IMR-90 (cell line): ENCODE measurements around the gene CERS4. TPM values are rescaled to one million over a fixed set of nuclear protein-coding genes. Genes with fewer than 3 reads are reported as not detected.

Experiments
- ATAC-seq: fragments of 200-7000 bp; cut with Tn5 transposase; 2 replicates; pipeline ENCODE4 v1.9.1; 2020; ENCODE audit warnings: low read depth, mild to moderate bottlenecking, moderate library complexity
- BruUV-seq: library from RNA; stranded (reverse); fragments of 400-500 nt; replicated peaks from 2 replicates; lab custom pipeline; 2021; lab: Mats Ljungman, UMichigan
- CTCF ChIA-PET: fragments of 300-600 bp; formaldehyde crosslinking; extraction: SDS; loops from one replicate; lab custom pipeline; 2021; ENCODE audit warnings: antibody characterized with exemption; lab: Yijun Ruan, JAX
- POLR2A ChIA-PET: fragments of 300-600 bp; sonication (Branson Sonifier 250); formaldehyde crosslinking; loops from one replicate; lab custom pipeline; 2022; ENCODE audit warnings: antibody characterized with exemption; ENCODE audit not compliant: unreplicated experiment; lab: Charles Lee
- DNase-seq: peaks from one replicate; pipeline ENCODE4 v3.0.0; 2013
- H2AFZ ChIP-seq: replicated peaks from 2 replicates; pipeline ENCODE3; 2013; ENCODE audit warnings: low read length, mild to moderate bottlenecking; ENCODE audit not compliant: poor library complexity
- H2AK5ac ChIP-seq: 2 replicates; pipeline ENCODE4 v1.6.1; 2013; ENCODE audit warnings: low read depth, low read length, inconsistent platforms
- H2AK9ac ChIP-seq: replicated peaks from 2 replicates; pipeline ENCODE3; 2013; ENCODE audit warnings: mild to moderate bottlenecking, low read depth, low read length, moderate library complexity; ENCODE audit not compliant: poor library complexity
- H2BK120ac ChIP-seq: 2 replicates; pipeline ENCODE4 v1.6.1; 2013; ENCODE audit warnings: low read depth, low read length, inconsistent platforms
- H2BK15ac ChIP-seq: 3 replicates; pipeline ENCODE4 v1.6.1; 2013; ENCODE audit warnings: low read depth, low read length, inconsistent platforms
- H2BK20ac ChIP-seq: 2 replicates; pipeline ENCODE4 v1.6.1; 2013; ENCODE audit warnings: low read depth, mild to moderate bottlenecking, inconsistent platforms, low read length, moderate library complexity
- H2BK5ac ChIP-seq: 2 replicates; pipeline ENCODE4 v1.6.1; 2013; ENCODE audit warnings: mild to moderate bottlenecking, low read depth, low read length, inconsistent platforms; ENCODE audit not compliant: poor library complexity, severe bottlenecking
- H3K14ac ChIP-seq: replicated peaks from 2 replicates; pipeline ENCODE4 v1.6.1; 2013; ENCODE audit warnings: low read depth, low read length, inconsistent platforms
- H3K18ac ChIP-seq: 2 replicates; pipeline ENCODE4 v1.6.1; 2013; ENCODE audit warnings: low read depth, low read length, control low read depth
- H3K23ac ChIP-seq: 2 replicates; pipeline ENCODE4 v1.6.1; 2013; ENCODE audit warnings: low read depth, low read length, inconsistent platforms
- H3K27ac ChIP-seq: 2 replicates; pipeline ENCODE4 v1.5.1; 2013; ENCODE audit warnings: mild to moderate bottlenecking, control low read depth, low read length; ENCODE audit not compliant: insufficient read depth
- H3K27me3 ChIP-seq: 2 replicates; pipeline ENCODE4 v1.6.1; 2013; ENCODE audit warnings: low read length; ENCODE audit not compliant: control insufficient read depth, insufficient read depth
- H3K36me3 ChIP-seq: 2 replicates; pipeline ENCODE4 v1.6.1; 2013; ENCODE audit warnings: low read length, mixed read lengths; ENCODE audit not compliant: control insufficient read depth, insufficient read depth
- H3K4ac ChIP-seq: 2 replicates; pipeline ENCODE4 v1.6.1; 2013; ENCODE audit warnings: low read depth, low read length, inconsistent platforms
- H3K4me1 ChIP-seq: 2 replicates; pipeline ENCODE4 v1.6.1; 2013; ENCODE audit warnings: low read length, mixed read lengths; ENCODE audit not compliant: control insufficient read depth, insufficient read depth
- H3K4me2 ChIP-seq: 2 replicates; pipeline ENCODE4 v1.6.1; 2013; ENCODE audit warnings: low read depth, mild to moderate bottlenecking, control low read depth, low read length, moderate library complexity
- H3K4me3 ChIP-seq: 2 replicates; pipeline ENCODE4 v1.5.1; 2013; ENCODE audit warnings: low read depth, mild to moderate bottlenecking, control low read depth, low read length, moderate library complexity; ENCODE audit not compliant: insufficient read depth
- H3K56ac ChIP-seq: 2 replicates; pipeline ENCODE4 v1.6.1; 2013; ENCODE audit warnings: low read length, inconsistent platforms; ENCODE audit not compliant: insufficient read depth; ENCODE audit errors: extremely low read depth
- H3K79me1 ChIP-seq, 2 experiments: 2 replicates each; pipeline ENCODE4 v1.6.1; 2013; ENCODE audit warnings: low read length in 2 of 2, inconsistent platforms in 1 of 2, low read depth in 1 of 2
- H3K9ac ChIP-seq: 2 replicates; pipeline ENCODE4 v1.6.1; 2013; ENCODE audit warnings: low read depth, low read length, control low read depth
- H3K9me1 ChIP-seq: 2 replicates; pipeline ENCODE4 v1.6.1; 2013; ENCODE audit warnings: low read length, inconsistent platforms; ENCODE audit not compliant: insufficient read depth
- H3K9me3 ChIP-seq: 2 replicates; pipeline ENCODE4 v1.6.1; 2013; ENCODE audit warnings: low read length; ENCODE audit not compliant: control insufficient read depth, insufficient read depth
- H4K20me1 ChIP-seq: 2 replicates; pipeline ENCODE4 v1.6.1; 2013; ENCODE audit warnings: low read length, inconsistent platforms; ENCODE audit not compliant: insufficient read depth
- H4K5ac ChIP-seq: 2 replicates; pipeline ENCODE4 v1.6.1; 2013; ENCODE audit warnings: mild to moderate bottlenecking, low read depth, low read length, control low read depth
- H4K8ac ChIP-seq, 2 experiments: 2 replicates each; pipeline ENCODE4 v1.6.1; 2013; ENCODE audit warnings: low read depth in 2 of 2, low read length in 2 of 2, control low read depth in 1 of 2, inconsistent platforms in 1 of 2
- H4K91ac ChIP-seq: 2 replicates; pipeline ENCODE4 v1.6.1; 2013; ENCODE audit warnings: low read depth, low read length, inconsistent platforms; ENCODE audit not compliant: insufficient read depth
- BHLHE40 ChIP-seq: fragments of 150-350 bp; IDR thresholded peaks from 2 replicates; pipeline ENCODE4 v1.6.1; 2016; ENCODE audit warnings: mild to moderate bottlenecking, low read depth, low read length
- CEBPB ChIP-seq: IDR thresholded peaks from 2 replicates; pipeline ENCODE4 v1.6.1; 2012; ENCODE audit warnings: low read depth, low read length, improper control_type of control experiment
- MAZ ChIP-seq: IDR thresholded peaks from 2 replicates; pipeline ENCODE4 v1.6.1; 2012; ENCODE audit warnings: low read depth, mild to moderate bottlenecking, low read length, improper control_type of control experiment, moderate library complexity, borderline replicate concordance
- MXI1 ChIP-seq: IDR thresholded peaks from 2 replicates; pipeline ENCODE4 v1.6.1; 2012; ENCODE audit warnings: low read depth, mild to moderate bottlenecking, low read length, moderate library complexity, borderline replicate concordance
- NFE2L2 ChIP-seq: fragments of 150-350 bp; IDR thresholded peaks from 2 replicates; pipeline ENCODE4 v1.6.1; 2016; ENCODE audit warnings: low read depth, mild to moderate bottlenecking, low read length
- RAD21 ChIP-seq: IDR thresholded peaks from 2 replicates; pipeline ENCODE4 v1.6.1; 2012; ENCODE audit warnings: low read length, improper control_type of control experiment
- WGBS, 2 experiments: methylation state at CpG; one replicate each; pipeline versions ENCODE4 v1.1.5 to v1.1.7; 2013; ENCODE audit warnings: missing lambda C conversion rate in 2 of 2; ENCODE audit not compliant: insufficient read length in 1 of 2; ENCODE audit errors: extremely low coverage in 2 of 2; 5-methylcytosine and 5-hydroxymethylcytosine counted together
- dilution Hi-C: fragments of 300-500 bp; cut with HindIII; formaldehyde crosslinking; loops from one replicate; pipeline ENCODE4 v1.14.3; 2018; ENCODE audit warnings: low sequenced_read_pairs; ENCODE audit not compliant: unreplicated experiment
- in situ Hi-C: fragments of 300-500 bp; cut with MboI; formaldehyde crosslinking; loops from 3 replicates; pipeline ENCODE4 v1.14.3; 2019; ENCODE audit warnings: low sequenced_read_pairs, inconsistent platforms, mixed read lengths
- intact Hi-C: fragments of 100-400 bp; cut with micrococcal nuclease; formaldehyde crosslinking; loops from 2 replicates; pipeline ENCODE4 v1.10.0; 2022
- polyA plus RNA-seq, 3 experiments: library from polyadenylated mRNA; depleted of rRNA; stranded (reverse); fragments of >200 nt; gene quantifications; 2 replicates each; pipeline ENCODE4 v1.2.3, GENCODE V29; 2012; ENCODE audit warnings: low replicate concordance in 1 of 3
- total RNA-seq: library from RNA; depleted of rRNA; stranded (reverse); fragments of >200 nt; gene quantifications from 2 replicates; pipeline ENCODE4 v1.2.3, GENCODE V29; 2012

CERS4 gene
- total and polyA plus RNA-seq, 2 of the 4 experiments (the other 2 are of a cell fraction) = 3.2 to 5.7 TPM

- CTCF ChIA-PET = no interaction called here
- Histone ChIP-seq H4K8ac (no peak overlapping the region), H3K23ac (no peak overlapping the region), H3K36me3 (no peaks in the 10 kb centered on the region), H4K91ac (no peak overlapping the region), H3K9me3 (peaks cover 2% of the 10 kb centered on the region; the same call in 1 of the 2 replicates), H3K18ac (no peak overlapping the region), H3K27me3 (no peaks in the 10 kb centered on the region), H2BK120ac (no peak overlapping the region), H2AFZ (no peak overlapping the region), H2AK5ac (no peak overlapping the region), H4K20me1 (peaks cover 4% of the 10 kb centered on the region; the same call in 1 of the 2 replicates), H2BK15ac (no peak overlapping the region), H2AK9ac (no peak overlapping the region), H3K4ac (no peak overlapping the region), H2BK20ac (no peak overlapping the region), H3K14ac (no peak overlapping the region), H3K27ac (no peak overlapping the region), H3K9me1 (no peaks in the 10 kb centered on the region), H3K4me2 (no peak overlapping the region), H3K79me1 (no peaks in the 10 kb centered on the region), H2BK5ac (no peak overlapping the region), H3K4me1 (peaks cover 12% of the 10 kb centered on the region; the same call in 1 of the 2 replicates), H3K9ac (no peak overlapping the region), H3K4me3 (no peak overlapping the region), H4K5ac (no peak overlapping the region), H3K56ac (no peak overlapping the region)
- DNase-seq = no peak
- in situ Hi-C loops = no loop called here
- no CpG with 5 or more reads among the region's 6 CpGs for WGBS, 2 experiments
- BruUV-seq = no TSS peak
- TF ChIP-seq BHLHE40 = no peak
- no peak for TF ChIP-seq MAZ
- no peak for TF ChIP-seq CEBPB
- no peak for TF ChIP-seq NFE2L2
- no peak for TF ChIP-seq MXI1
- no peak for TF ChIP-seq RAD21
- no peak for ATAC-seq
- POLR2A ChIA-PET = no interaction called here
- dilution Hi-C loops = no loop called here
- intact Hi-C loops = no loop called here
Measured at GRCh38 chr19:8237026-8237425, 27.9 kb downstream of the CERS4 start.
